WTC11 (cell line): Measurements from ENCODE around the gene PCBD2. TPM values are rescaled to one million over a fixed set of nuclear protein-coding genes. Genes with fewer than 3 reads are reported as not detected.
"Not testable (repeated sequence)": the region's sequence is repeated elsewhere in the genome, so short reads cannot be mapped to it uniquely, and the experiment has no call there.

Experiments used
- ATAC-seq: fragments of 200-7000 bp; cut with Tn5 transposase; 2 replicates; pipeline ENCODE4 v1.10.0; 2021; ENCODE audit warnings: mild to moderate bottlenecking, moderate library complexity
- CTCF ChIA-PET: fragments of 300-600 bp; sonication (Branson Sonifier 250); formaldehyde crosslinking; loops from one replicate; lab custom pipeline; 2021; ENCODE audit warnings: antibody characterized with exemption; lab: Charles Lee
- POLR2A ChIA-PET: fragments of 350-600 bp; sonication (Branson Sonifier 250); formaldehyde crosslinking; loops from one replicate; lab custom pipeline; 2021; ENCODE audit warnings: antibody characterized with exemption; lab: Charles Lee
- DNase-seq: peaks from one replicate; pipeline ENCODE4 v3.0.0; 2021; ENCODE audit warnings: low spot score
- H3K27ac Mint-ChIP-seq: 2 replicates; pipeline ENCODE4 v1.8.0; 2021; ENCODE audit warnings: mixed read lengths
- H3K27me3 Mint-ChIP-seq: 2 replicates; pipeline ENCODE4 v1.8.0; 2021; ENCODE audit warnings: low read depth, mild to moderate bottlenecking, moderate library complexity, mixed read lengths
- H3K36me3 Mint-ChIP-seq: 2 replicates; pipeline ENCODE4 v1.8.0; 2021; ENCODE audit warnings: mixed read lengths
- H3K4me1 Mint-ChIP-seq: 2 replicates; pipeline ENCODE4 v1.8.0; 2022; ENCODE audit warnings: mixed read lengths
- H3K4me3 Mint-ChIP-seq: 2 replicates; pipeline ENCODE4 v1.8.0; 2021; ENCODE audit warnings: mild to moderate bottlenecking, moderate library complexity, mixed read lengths
- H3K9me3 Mint-ChIP-seq: 2 replicates; pipeline ENCODE4 v1.8.0; 2021; ENCODE audit warnings: mixed read lengths
- ELF4 ChIP-seq: sonication (generic); formaldehyde crosslinking; IDR thresholded peaks from 2 replicates; pipeline ENCODE4 v1.8.1; 2022; ENCODE audit warnings: low read depth, mild to moderate bottlenecking, moderate library complexity, missing genetic modification reagents
- ETV6 ChIP-seq: sonication (generic); formaldehyde crosslinking; IDR thresholded peaks from 2 replicates; pipeline ENCODE4 v1.8.1; 2022; ENCODE audit warnings: mild to moderate bottlenecking, missing genetic modification reagents
- HMGA2 ChIP-seq: fragments of 250-450 bp; sonication (Bioruptor Pico); IDR thresholded peaks from 2 replicates; pipeline ENCODE4 v1.4.0; 2021; ENCODE audit warnings: mild to moderate bottlenecking, moderate library complexity
- JAZF1 ChIP-seq: fragments of 250-450 bp; sonication (Bioruptor Pico); IDR thresholded peaks from 2 replicates; pipeline ENCODE4 v1.9.0; 2021; ENCODE audit warnings: moderate library complexity, mild to moderate bottlenecking, inconsistent platforms
- NR1H2 ChIP-seq: sonication (generic); formaldehyde crosslinking; IDR thresholded peaks from 2 replicates; pipeline ENCODE4 v1.9.0; 2021; ENCODE audit warnings: mild to moderate bottlenecking, moderate library complexity, missing genetic modification reagents
- TCF7 ChIP-seq: sonication (generic); formaldehyde crosslinking; IDR thresholded peaks from 2 replicates; pipeline ENCODE4 v1.8.0; 2022; ENCODE audit warnings: mild to moderate bottlenecking, low read depth, missing genetic modification reagents, moderate library complexity
- TEAD1 ChIP-seq: sonication (generic); formaldehyde crosslinking; IDR thresholded peaks from 2 replicates; pipeline ENCODE4 v1.8.0; 2022; ENCODE audit warnings: mild to moderate bottlenecking, missing genetic modification reagents
- ZNF121 ChIP-seq: sonication (generic); formaldehyde crosslinking; IDR thresholded peaks from 2 replicates; pipeline ENCODE4 v1.8.0; 2023; ENCODE audit warnings: missing genetic modification reagents
- ZNF232 ChIP-seq: sonication (generic); formaldehyde crosslinking; IDR thresholded peaks from 2 replicates; pipeline ENCODE4 v1.8.0; 2022; ENCODE audit warnings: mild to moderate bottlenecking, missing genetic modification reagents
- total RNA-seq: library from RNA; stranded (reverse); gene quantifications from 3 replicates; pipeline ENCODE4 v1.2.3, GENCODE V29; 2021
- TF ChIP-seq, protein P1 (sequence below): sonication (generic); formaldehyde crosslinking; IDR thresholded peaks from 2 replicates; pipeline ENCODE4 v1.8.1; 2023; ENCODE audit warnings: mild to moderate bottlenecking, missing genetic modification reagents, borderline replicate concordance
- TF ChIP-seq, protein P2 (sequence below): sonication (generic); formaldehyde crosslinking; IDR thresholded peaks from 2 replicates; pipeline ENCODE4 v1.8.0; 2023; ENCODE audit warnings: missing genetic modification reagents, mild to moderate bottlenecking, borderline replicate concordance
- TF ChIP-seq, protein P3 (sequence below): fragments of 250-450 bp; sonication (Bioruptor Pico); conservative IDR thresholded peaks from 2 replicates; pipeline ENCODE4 v1.9.0; 2021; ENCODE audit warnings: mild to moderate bottlenecking
- TF ChIP-seq, protein P4 (sequence below): sonication (generic); formaldehyde crosslinking; IDR thresholded peaks from 2 replicates; pipeline ENCODE4 v1.8.0; 2023; ENCODE audit warnings: missing genetic modification reagents
- TF ChIP-seq, protein P5 (sequence below): fragments of 200-600 bp; IDR thresholded peaks from 2 replicates; pipeline ENCODE4 v1.8.0; 2022; ENCODE audit warnings: antibody characterized with exemption

PCBD2 gene
- total RNA-seq, 1 experiment from 2014 or later: 9.9 TPM

DNA sequence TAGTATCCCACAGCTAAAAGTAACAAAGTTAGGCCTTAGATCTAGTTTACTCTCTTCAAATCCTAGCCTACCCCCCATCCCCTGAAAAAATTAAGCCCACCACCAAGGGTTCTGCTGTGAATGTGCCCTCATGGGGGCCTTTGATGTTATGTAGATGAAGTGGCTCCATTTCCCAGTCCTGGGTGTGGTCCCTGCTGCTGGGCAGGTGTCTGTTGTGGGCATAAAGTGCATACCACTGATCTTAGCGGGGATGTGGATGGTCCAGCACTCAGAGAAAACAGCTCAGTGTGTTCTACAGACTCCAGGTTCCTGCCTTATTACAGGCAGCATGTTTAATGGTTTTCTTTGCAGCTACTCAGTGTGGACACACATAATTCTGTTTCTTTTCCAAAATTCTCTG is 1.9 kb downstream of the PCBD2 start (continued):
- TF ChIP-seq, protein P1, sequence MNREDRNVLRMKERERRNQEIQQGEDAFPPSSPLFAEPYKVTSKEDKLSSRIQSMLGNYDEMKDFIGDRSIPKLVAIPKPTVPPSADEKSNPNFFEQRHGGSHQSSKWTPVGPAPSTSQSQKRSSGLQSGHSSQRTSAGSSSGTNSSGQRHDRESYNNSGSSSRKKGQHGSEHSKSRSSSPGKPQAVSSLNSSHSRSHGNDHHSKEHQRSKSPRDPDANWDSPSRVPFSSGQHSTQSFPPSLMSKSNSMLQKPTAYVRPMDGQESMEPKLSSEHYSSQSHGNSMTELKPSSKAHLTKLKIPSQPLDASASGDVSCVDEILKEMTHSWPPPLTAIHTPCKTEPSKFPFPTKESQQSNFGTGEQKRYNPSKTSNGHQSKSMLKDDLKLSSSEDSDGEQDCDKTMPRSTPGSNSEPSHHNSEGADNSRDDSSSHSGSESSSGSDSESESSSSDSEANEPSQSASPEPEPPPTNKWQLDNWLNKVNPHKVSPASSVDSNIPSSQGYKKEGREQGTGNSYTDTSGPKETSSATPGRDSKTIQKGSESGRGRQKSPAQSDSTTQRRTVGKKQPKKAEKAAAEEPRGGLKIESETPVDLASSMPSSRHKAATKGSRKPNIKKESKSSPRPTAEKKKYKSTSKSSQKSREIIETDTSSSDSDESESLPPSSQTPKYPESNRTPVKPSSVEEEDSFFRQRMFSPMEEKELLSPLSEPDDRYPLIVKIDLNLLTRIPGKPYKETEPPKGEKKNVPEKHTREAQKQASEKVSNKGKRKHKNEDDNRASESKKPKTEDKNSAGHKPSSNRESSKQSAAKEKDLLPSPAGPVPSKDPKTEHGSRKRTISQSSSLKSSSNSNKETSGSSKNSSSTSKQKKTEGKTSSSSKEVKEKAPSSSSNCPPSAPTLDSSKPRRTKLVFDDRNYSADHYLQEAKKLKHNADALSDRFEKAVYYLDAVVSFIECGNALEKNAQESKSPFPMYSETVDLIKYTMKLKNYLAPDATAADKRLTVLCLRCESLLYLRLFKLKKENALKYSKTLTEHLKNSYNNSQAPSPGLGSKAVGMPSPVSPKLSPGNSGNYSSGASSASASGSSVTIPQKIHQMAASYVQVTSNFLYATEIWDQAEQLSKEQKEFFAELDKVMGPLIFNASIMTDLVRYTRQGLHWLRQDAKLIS (CRISPR knock-in tag): no peak
- TF ChIP-seq TEAD1 (CRISPR knock-in tag) (no peak), NR1H2 (CRISPR knock-in tag) (no peak), ZNF232 (CRISPR knock-in tag) (no peak), HMGA2 (CRISPR knock-in tag) (no peak), JAZF1 (CRISPR knock-in tag) (no peak), TCF7 (CRISPR knock-in tag) (no peak), ETV6 (CRISPR knock-in tag) (no peak), ELF4 (no peak)
- TF ChIP-seq, protein P2, sequence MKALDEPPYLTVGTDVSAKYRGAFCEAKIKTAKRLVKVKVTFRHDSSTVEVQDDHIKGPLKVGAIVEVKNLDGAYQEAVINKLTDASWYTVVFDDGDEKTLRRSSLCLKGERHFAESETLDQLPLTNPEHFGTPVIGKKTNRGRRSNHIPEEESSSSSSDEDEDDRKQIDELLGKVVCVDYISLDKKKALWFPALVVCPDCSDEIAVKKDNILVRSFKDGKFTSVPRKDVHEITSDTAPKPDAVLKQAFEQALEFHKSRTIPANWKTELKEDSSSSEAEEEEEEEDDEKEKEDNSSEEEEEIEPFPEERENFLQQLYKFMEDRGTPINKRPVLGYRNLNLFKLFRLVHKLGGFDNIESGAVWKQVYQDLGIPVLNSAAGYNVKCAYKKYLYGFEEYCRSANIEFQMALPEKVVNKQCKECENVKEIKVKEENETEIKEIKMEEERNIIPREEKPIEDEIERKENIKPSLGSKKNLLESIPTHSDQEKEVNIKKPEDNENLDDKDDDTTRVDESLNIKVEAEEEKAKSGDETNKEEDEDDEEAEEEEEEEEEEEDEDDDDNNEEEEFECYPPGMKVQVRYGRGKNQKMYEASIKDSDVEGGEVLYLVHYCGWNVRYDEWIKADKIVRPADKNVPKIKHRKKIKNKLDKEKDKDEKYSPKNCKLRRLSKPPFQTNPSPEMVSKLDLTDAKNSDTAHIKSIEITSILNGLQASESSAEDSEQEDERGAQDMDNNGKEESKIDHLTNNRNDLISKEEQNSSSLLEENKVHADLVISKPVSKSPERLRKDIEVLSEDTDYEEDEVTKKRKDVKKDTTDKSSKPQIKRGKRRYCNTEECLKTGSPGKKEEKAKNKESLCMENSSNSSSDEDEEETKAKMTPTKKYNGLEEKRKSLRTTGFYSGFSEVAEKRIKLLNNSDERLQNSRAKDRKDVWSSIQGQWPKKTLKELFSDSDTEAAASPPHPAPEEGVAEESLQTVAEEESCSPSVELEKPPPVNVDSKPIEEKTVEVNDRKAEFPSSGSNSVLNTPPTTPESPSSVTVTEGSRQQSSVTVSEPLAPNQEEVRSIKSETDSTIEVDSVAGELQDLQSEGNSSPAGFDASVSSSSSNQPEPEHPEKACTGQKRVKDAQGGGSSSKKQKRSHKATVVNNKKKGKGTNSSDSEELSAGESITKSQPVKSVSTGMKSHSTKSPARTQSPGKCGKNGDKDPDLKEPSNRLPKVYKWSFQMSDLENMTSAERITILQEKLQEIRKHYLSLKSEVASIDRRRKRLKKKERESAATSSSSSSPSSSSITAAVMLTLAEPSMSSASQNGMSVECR (CRISPR knock-in tag): no peak
- TF ChIP-seq, protein P3, sequence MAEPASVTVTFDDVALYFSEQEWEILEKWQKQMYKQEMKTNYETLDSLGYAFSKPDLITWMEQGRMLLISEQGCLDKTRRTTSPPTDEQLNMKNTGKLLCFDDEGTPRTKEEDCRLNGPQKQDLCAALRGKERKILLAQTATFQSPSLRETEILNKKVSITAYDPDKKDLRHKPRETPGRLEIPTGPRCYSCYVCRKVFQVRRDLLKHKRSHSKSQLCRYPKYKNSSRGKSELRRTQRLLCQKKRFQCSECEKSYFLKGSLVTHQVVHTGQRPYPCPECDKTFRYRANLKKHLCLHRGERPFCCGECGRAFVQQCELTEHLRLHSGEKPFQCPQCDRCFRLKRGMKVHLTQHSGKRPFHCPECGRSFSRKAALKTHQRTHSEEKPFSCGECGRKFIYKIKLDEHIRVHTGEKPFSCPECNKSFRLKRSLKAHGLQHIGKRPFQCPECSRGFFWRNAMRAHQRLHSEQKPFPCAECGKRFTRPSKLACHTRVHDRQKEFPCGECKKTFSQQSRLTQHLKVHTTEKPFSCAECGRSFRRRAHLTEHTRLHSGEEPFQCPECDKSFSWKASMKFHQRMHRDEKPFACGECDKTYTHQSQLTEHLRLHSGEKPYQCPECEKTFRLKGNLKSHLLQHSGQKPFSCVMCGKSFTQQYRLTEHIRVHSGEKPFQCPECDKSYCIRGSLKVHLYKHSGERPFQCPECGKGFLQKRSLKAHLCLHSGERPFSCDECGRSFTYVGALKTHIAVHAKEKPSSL (CRISPR knock-in tag): no peak
- TF ChIP-seq, protein P4, sequence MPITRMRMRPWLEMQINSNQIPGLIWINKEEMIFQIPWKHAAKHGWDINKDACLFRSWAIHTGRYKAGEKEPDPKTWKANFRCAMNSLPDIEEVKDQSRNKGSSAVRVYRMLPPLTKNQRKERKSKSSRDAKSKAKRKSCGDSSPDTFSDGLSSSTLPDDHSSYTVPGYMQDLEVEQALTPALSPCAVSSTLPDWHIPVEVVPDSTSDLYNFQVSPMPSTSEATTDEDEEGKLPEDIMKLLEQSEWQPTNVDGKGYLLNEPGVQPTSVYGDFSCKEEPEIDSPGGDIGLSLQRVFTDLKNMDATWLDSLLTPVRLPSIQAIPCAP (CRISPR knock-in tag): no peak
- TF ChIP-seq, protein P5, sequence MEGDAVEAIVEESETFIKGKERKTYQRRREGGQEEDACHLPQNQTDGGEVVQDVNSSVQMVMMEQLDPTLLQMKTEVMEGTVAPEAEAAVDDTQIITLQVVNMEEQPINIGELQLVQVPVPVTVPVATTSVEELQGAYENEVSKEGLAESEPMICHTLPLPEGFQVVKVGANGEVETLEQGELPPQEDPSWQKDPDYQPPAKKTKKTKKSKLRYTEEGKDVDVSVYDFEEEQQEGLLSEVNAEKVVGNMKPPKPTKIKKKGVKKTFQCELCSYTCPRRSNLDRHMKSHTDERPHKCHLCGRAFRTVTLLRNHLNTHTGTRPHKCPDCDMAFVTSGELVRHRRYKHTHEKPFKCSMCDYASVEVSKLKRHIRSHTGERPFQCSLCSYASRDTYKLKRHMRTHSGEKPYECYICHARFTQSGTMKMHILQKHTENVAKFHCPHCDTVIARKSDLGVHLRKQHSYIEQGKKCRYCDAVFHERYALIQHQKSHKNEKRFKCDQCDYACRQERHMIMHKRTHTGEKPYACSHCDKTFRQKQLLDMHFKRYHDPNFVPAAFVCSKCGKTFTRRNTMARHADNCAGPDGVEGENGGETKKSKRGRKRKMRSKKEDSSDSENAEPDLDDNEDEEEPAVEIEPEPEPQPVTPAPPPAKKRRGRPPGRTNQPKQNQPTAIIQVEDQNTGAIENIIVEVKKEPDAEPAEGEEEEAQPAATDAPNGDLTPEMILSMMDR: no peak

DNA sequence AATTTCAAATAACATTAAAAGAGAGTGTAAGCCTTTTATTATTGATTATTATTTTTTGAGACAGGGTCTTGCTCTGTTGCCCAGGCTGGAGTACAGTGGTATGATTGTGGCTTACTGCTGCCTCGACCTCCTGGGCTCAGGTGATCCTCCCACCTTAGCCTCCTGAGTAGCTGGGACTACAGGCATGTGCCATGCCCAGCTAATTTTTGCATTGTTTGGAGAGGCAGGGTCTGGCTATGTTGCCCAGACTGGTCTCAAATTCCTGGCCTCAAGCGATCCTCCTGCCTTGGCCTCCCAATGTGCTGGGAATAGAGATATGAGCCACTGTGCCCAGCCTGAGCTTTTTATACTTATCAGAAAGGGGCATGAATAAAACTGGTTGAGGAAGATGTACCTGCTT is 5.8 kb downstream of the PCBD2 start:
- peak; percentile 87 for TF ChIP-seq ZNF121 (CRISPR knock-in tag)
- H3K9me3 Mint-ChIP-seq, CTCF ChIA-PET, POLR2A ChIA-PET, H3K4me1 Mint-ChIP-seq, H3K4me3 Mint-ChIP-seq, H3K27me3 Mint-ChIP-seq, ATAC-seq, H3K27ac Mint-ChIP-seq, DNase-seq, H3K36me3 Mint-ChIP-seq: not testable (repeated sequence)
